Stimulated activated effector memory CD8-positive, alpha-beta T cell treated with anti-CD3 and anti-CD28 coated beads, Interleukin-12 subunit alpha, Interleukin-12 subunit beta, amount 100 ng/mL, for 72 hours (primary cell): ENCODE results near the gene APOBR.
"Not testable (repeated sequence)": the region's sequence is repeated elsewhere in the genome, so short reads cannot be mapped to it uniquely, and the experiment has no call there.

Experiments
- ATAC-seq: fragments of 150-1000 bp; cut with Tn5 transposase; 2 replicates; pipeline ENCODE4 v1.10.0; 2021
- DNase-seq, 2 donors: peaks; one replicate each; pipeline ENCODE4 v3.0.0; 2021 to 2022; ENCODE audit warnings: low spot score in 2 of 2
- H3K27ac Mint-ChIP-seq: one replicate; pipeline ENCODE4 v1.8.0; 2022; ENCODE audit warnings: mild to moderate bottlenecking, mixed read lengths
- H3K36me3 Mint-ChIP-seq: one replicate; pipeline ENCODE4 v1.8.0; 2022; ENCODE audit warnings: mild to moderate bottlenecking, mixed read lengths
- H3K4me1 Mint-ChIP-seq: one replicate; pipeline ENCODE4 v1.8.0; 2022; ENCODE audit warnings: mixed read lengths
- H3K4me3 Mint-ChIP-seq: one replicate; pipeline ENCODE4 v1.8.0; 2022; ENCODE audit warnings: mild to moderate bottlenecking, mixed read lengths
- H3K9me3 Mint-ChIP-seq: one replicate; pipeline ENCODE4 v1.8.0; 2022; ENCODE audit warnings: mixed read lengths

APOBR gene

GRCh38 chr16:28511031-28511430, 16.6 kb downstream of the APOBR start:
- DNase-seq = no peak
- no peaks in the 10 kb centered on the region for H3K9me3 Mint-ChIP-seq
- ATAC-seq = no peak
- peaks cover 31% of the 10 kb centered on the region for H3K4me1 Mint-ChIP-seq
- no peak overlapping the region for H3K27ac Mint-ChIP-seq
- no peaks in the 10 kb centered on the region for H3K36me3 Mint-ChIP-seq
- H3K4me3 Mint-ChIP-seq = no peak overlapping the region

GRCh38 chr16:28511801-28512789, 17.7 kb downstream of the APOBR start:
- H3K36me3 Mint-ChIP-seq = no peaks in the 10 kb centered on the region
- no peak overlapping the region for H3K4me3 Mint-ChIP-seq
- peaks cover 20% of the 10 kb centered on the region for H3K4me1 Mint-ChIP-seq
- ATAC-seq (no peak), DNase-seq (no peak)
- no peak overlapping the region for H3K27ac Mint-ChIP-seq
- no peaks in the 10 kb centered on the region for H3K9me3 Mint-ChIP-seq

- no peak overlapping the region for H3K27ac Mint-ChIP-seq
- H3K4me3 Mint-ChIP-seq = no peak overlapping the region
- ATAC-seq (no peak), DNase-seq (no peak)
- no peaks in the 10 kb centered on the region for H3K9me3 Mint-ChIP-seq
- H3K36me3 Mint-ChIP-seq = no peaks in the 10 kb centered on the region
- peaks cover 6% of the 10 kb centered on the region for H3K4me1 Mint-ChIP-seq
Measured at GRCh38 chr16:28513484-28514181, 19.2 kb downstream of the APOBR start.

GRCh38 chr16:28514246-28514645, 19.8 kb downstream of the APOBR start:
- Mint-ChIP-seq H3K4me3 (no peak overlapping the region), H3K9me3 (no peaks in the 10 kb centered on the region), H3K36me3 (no peaks in the 10 kb centered on the region), H3K27ac (no peak overlapping the region), H3K4me1 (peaks cover 6% of the 10 kb centered on the region)
- no peak for ATAC-seq
- DNase-seq = no peak

GRCh38 chr16:28520672-28521071, 26.2 kb downstream of the APOBR start:
- DNase-seq (no peak), ATAC-seq (no peak)
- no peaks in the 10 kb centered on the region for H3K9me3 Mint-ChIP-seq
- H3K36me3 Mint-ChIP-seq = no peaks in the 10 kb centered on the region
- no peak overlapping the region for H3K4me3 Mint-ChIP-seq
- H3K27ac Mint-ChIP-seq = peak overlapping the region; percentile 6
- H3K4me1 Mint-ChIP-seq = peaks cover 6% of the 10 kb centered on the region

- H3K4me3 Mint-ChIP-seq = no peak overlapping the region
- no peaks in the 10 kb centered on the region for H3K9me3 Mint-ChIP-seq
- no peak overlapping the region for H3K27ac Mint-ChIP-seq
- peaks cover 6% of the 10 kb centered on the region for H3K4me1 Mint-ChIP-seq
- no peak for ATAC-seq
- no peak for DNase-seq
- H3K36me3 Mint-ChIP-seq = no peaks in the 10 kb centered on the region
Measured at GRCh38 chr16:28521436-28521835, 27.0 kb downstream of the APOBR start.

- Mint-ChIP-seq H3K27ac (no peak overlapping the region), H3K36me3 (no peaks in the 10 kb centered on the region), H3K4me1 (peaks cover 6% of the 10 kb centered on the region), H3K4me3 (no peak overlapping the region), H3K9me3 (no peaks in the 10 kb centered on the region)
- DNase-seq (peak in 1 of 2 donors; percentile 58), ATAC-seq (peak; percentile 57)
Measured at GRCh38 chr16:28522792-28523191, 28.3 kb downstream of the APOBR start.

GRCh38 chr16:28524681-28525171, 30.3 kb downstream of the APOBR start:
- Mint-ChIP-seq H3K36me3 (no peaks in the 10 kb centered on the region), H3K4me1 (peaks cover 6% of the 10 kb centered on the region), H3K9me3 (no peaks in the 10 kb centered on the region), H3K27ac (no peak overlapping the region), H3K4me3 (no peak overlapping the region)
- DNase-seq (no peak), ATAC-seq (no peak)

- ATAC-seq (no peak), DNase-seq (no peak)
- Mint-ChIP-seq H3K27ac (no peak overlapping the region), H3K36me3 (no peaks in the 10 kb centered on the region), H3K9me3 (no peaks in the 10 kb centered on the region), H3K4me1 (peaks cover 6% of the 10 kb centered on the region), H3K4me3 (no peak overlapping the region)
Measured at GRCh38 chr16:28526201-28527099, 32.0 kb downstream of the APOBR start.

- H3K9me3 Mint-ChIP-seq, H3K36me3 Mint-ChIP-seq, DNase-seq, ATAC-seq, H3K4me3 Mint-ChIP-seq, H3K27ac Mint-ChIP-seq: not testable (repeated sequence)
- H3K4me1 Mint-ChIP-seq = peaks cover 11% of the 10 kb centered on the region
Measured at GRCh38 chr16:28527100-28527785, 32.8 kb downstream of the APOBR start.

- H3K27ac Mint-ChIP-seq = no peak overlapping the region
- H3K9me3 Mint-ChIP-seq = no peaks in the 10 kb centered on the region
- peaks cover 9% of the 10 kb centered on the region for H3K4me1 Mint-ChIP-seq
- H3K36me3 Mint-ChIP-seq = no peaks in the 10 kb centered on the region
- ATAC-seq = no peak
- H3K4me3 Mint-ChIP-seq = no peak overlapping the region
- DNase-seq = no peak
Measured at GRCh38 chr16:28527985-28528384, 33.5 kb downstream of the APOBR start.

- Mint-ChIP-seq H3K36me3 (no peaks in the 10 kb centered on the region), H3K9me3 (no peaks in the 10 kb centered on the region), H3K4me1 (peaks cover 5% of the 10 kb centered on the region), H3K4me3 (no peak overlapping the region), H3K27ac (no peak overlapping the region)
- no peak for DNase-seq
- ATAC-seq = no peak
Measured at GRCh38 chr16:28528463-28528867, 34.0 kb downstream of the APOBR start.

- ATAC-seq (no peak), DNase-seq (no peak)
- Mint-ChIP-seq H3K36me3 (no peaks in the 10 kb centered on the region), H3K4me1 (peaks cover 6% of the 10 kb centered on the region), H3K4me3 (no peak overlapping the region), H3K27ac (peak overlapping the region; percentile 30), H3K9me3 (no peaks in the 10 kb centered on the region)
Measured at GRCh38 chr16:28529124-28529523, 34.7 kb downstream of the APOBR start.
